Activated CD8-positive, alpha-beta memory T cell treated with anti-CD3 and anti-CD28 coated beads, Interleukin-2, amount 50 U/mL, for 24 hours (primary cell): Measurements from ENCODE around the gene PLEKHM1.

Experiments used
- DNase-seq: peaks from one replicate; pipeline ENCODE4 v3.0.0-alpha.2; 2020; ENCODE audit errors: extremely low read depth

The PLEKHM1 gene

GRCh38 chr17:45398800-45399199, 91.7 kb downstream of the PLEKHM1 start:
- no peak for DNase-seq

GRCh38 chr17:45397796-45398195, 92.7 kb downstream of the PLEKHM1 start:
- no peak for DNase-seq

GRCh38 chr17:45396496-45397205, 93.9 kb downstream of the PLEKHM1 start:
- DNase-seq, result no peak

GRCh38 chr17:45395569-45396415, 94.7 kb downstream of the PLEKHM1 start:
- DNase-seq, result no peak

GRCh38 chr17:45394913-45395568, 95.5 kb downstream of the PLEKHM1 start:
- DNase-seq, result no peak

GRCh38 chr17:45394564-45394912, 96.0 kb downstream of the PLEKHM1 start:
- DNase-seq, result no peak

GRCh38 chr17:45394091-45394490, 96.4 kb downstream of the PLEKHM1 start:
- no peak for DNase-seq

GRCh38 chr17:45393411-45393810, 97.1 kb downstream of the PLEKHM1 start:
- no peak for DNase-seq

GRCh38 chr17:45391918-45392317, 98.6 kb downstream of the PLEKHM1 start:
- no peak for DNase-seq

- DNase-seq, result no peak
Observed at GRCh38 chr17:45391291-45391690, 99.2 kb downstream of the PLEKHM1 start.

GRCh38 chr17:45389354-45389753, 101.2 kb downstream of the PLEKHM1 start:
- DNase-seq, result no peak

- DNase-seq, result no peak
Observed at GRCh38 chr17:45388604-45389325, 101.8 kb downstream of the PLEKHM1 start.

GRCh38 chr17:45387739-45388138, 102.8 kb downstream of the PLEKHM1 start:
- DNase-seq, result no peak

- DNase-seq, result no peak
Observed at GRCh38 chr17:45386178-45386577, 104.3 kb downstream of the PLEKHM1 start.
